Large intestine (tissue), 3 donors: ENCODE measurements around the gene SCIMP. TPM values are rescaled to one million over a fixed set of nuclear protein-coding genes. Genes with fewer than 3 reads are reported as not detected.

Experiments used
- DNase-seq, 2 donors: peaks; one replicate each; pipeline versions ENCODE4 v3.0.0 to v3.0.0-alpha.2; 2013
- H3K27ac ChIP-seq: one replicate; pipeline ENCODE4 v1.5.1; 2013; ENCODE audit warnings: low read length
- H3K27me3 ChIP-seq: 2 replicates; pipeline ENCODE4 v1.6.1; 2013; ENCODE audit warnings: low read length; ENCODE audit not compliant: control insufficient read depth, insufficient read depth
- H3K36me3 ChIP-seq: 2 replicates; pipeline ENCODE4 v1.6.1; 2013; ENCODE audit warnings: low read length; ENCODE audit not compliant: control insufficient read depth, insufficient read depth
- H3K4me1 ChIP-seq: one replicate; pipeline ENCODE4 v1.6.1; 2013; ENCODE audit warnings: low read length; ENCODE audit not compliant: control insufficient read depth, insufficient read depth
- H3K4me3 ChIP-seq: one replicate; pipeline ENCODE4 v1.5.1; 2013; ENCODE audit warnings: low read length
- H3K9me3 ChIP-seq: one replicate; pipeline ENCODE4 v1.6.1; 2013; ENCODE audit warnings: mild to moderate bottlenecking, low read depth, low read length, moderate library complexity; ENCODE audit not compliant: control insufficient read depth
- WGBS: methylation state at CpG from one replicate; pipeline ENCODE4 v1.1.5; 2013; ENCODE audit warnings: low lambda C conversion rate; ENCODE audit not compliant: insufficient coverage; 5-methylcytosine and 5-hydroxymethylcytosine counted together
- polyA plus RNA-seq: library from polyadenylated mRNA; unstranded; fragments of 120-200 nt; gene quantifications from one replicate; pipeline ENCODE4 v1.2.1, GENCODE V29; 2013

Gene SCIMP
- polyA plus RNA-seq, 1 donor, result 4.1 TPM

GRCh38 chr17:5211458-5211857 lies 23.2 kb downstream of the SCIMP start:
- no peak overlapping the region for H3K27ac ChIP-seq
- peaks cover 13% of the 10 kb centered on the region for H3K36me3 ChIP-seq
- no peaks in the 10 kb centered on the region for H3K9me3 ChIP-seq
- no peaks in the 10 kb centered on the region for H3K4me1 ChIP-seq
- no CpG with 5 or more reads among the region's 7 CpGs for WGBS
- DNase-seq, result no peak
- H3K27me3 ChIP-seq, result no peaks in the 10 kb centered on the region
- no peak overlapping the region for H3K4me3 ChIP-seq

- Histone ChIP-seq H3K4me1 (no peaks in the 10 kb centered on the region), H3K27me3 (no peaks in the 10 kb centered on the region), H3K4me3 (no peak overlapping the region), H3K36me3 (peaks cover 12% of the 10 kb centered on the region), H3K9me3 (no peaks in the 10 kb centered on the region), H3K27ac (no peak overlapping the region)
- no peak for DNase-seq
- 93% methylated on average over 3 of the region's 8 CpGs for WGBS
Measured at GRCh38 chr17:5210614-5211252, 23.9 kb downstream of the SCIMP start.

DNA sequence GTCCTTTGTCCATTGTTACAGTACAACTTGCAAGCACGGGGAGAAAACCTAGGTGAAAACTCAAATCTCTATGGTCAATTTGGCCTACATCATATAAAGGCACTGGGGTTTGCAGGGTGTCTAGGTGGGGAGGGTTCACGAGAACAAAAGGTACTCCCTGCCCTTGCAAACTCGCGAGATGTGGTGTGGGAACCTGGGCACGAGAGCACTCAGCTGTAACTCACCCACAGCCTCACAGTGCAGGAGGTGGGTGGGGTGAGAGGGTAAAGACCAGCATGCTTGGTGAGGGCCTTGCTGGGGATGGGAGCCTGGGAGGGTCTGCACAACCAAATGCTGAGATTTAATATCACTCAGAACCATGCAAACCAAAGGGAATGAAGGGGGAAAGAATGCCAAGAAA lies 24.6 kb downstream of the SCIMP start:
- Histone ChIP-seq H3K9me3 (no peaks in the 10 kb centered on the region), H3K27ac (no peak overlapping the region), H3K4me3 (no peak overlapping the region), H3K27me3 (no peaks in the 10 kb centered on the region), H3K4me1 (no peaks in the 10 kb centered on the region), H3K36me3 (peaks cover 9% of the 10 kb centered on the region)
- WGBS, result no CpG with 5 or more reads among the region's 5 CpGs
- DNase-seq, result no peak

DNA sequence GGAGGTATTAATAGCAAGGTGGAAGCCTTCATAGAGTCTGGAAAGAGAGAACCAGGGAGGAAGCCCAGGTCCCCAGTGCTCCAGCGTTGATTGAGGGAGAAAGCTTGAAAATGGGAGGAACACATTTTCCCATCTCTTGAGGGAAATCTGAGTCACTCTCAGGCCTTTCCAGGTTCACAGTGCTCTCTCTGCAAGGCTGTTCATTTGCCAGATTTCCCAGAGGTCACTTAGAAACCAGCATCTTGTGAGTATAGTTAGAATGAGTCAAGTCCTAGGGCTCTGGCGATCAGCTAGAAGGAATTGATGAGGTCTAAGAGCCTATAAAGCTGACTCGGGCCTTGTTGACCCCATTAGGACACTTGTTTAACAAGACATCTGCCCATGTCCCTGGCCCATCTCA lies 25.3 kb downstream of the SCIMP start:
- no peak overlapping the region for H3K4me3 ChIP-seq
- H3K4me1 ChIP-seq, result no peaks in the 10 kb centered on the region
- no peak overlapping the region for H3K27ac ChIP-seq
- WGBS, result no CpG with 5 or more reads among the region's 3 CpGs
- DNase-seq, result no peak
- no peaks in the 10 kb centered on the region for H3K9me3 ChIP-seq
- no peaks in the 10 kb centered on the region for H3K27me3 ChIP-seq
- H3K36me3 ChIP-seq, result peaks cover 7% of the 10 kb centered on the region

DNA sequence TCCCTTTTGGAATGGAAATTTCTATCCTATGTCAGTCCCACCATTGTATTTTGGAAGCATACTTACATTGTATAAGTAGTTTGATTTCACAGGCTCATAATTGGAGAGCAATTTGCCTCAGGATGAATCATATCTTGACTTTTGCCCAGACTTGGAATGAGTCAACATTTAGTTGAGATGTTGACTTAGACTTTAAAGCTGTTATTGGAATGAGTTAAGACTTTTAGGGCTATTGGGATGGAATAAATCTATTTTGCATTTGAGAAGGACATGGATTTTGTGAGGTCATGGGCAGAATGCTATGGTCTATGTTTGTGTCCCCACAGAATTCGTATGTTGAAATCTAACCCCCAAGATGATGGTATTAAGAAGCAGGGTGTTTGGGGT lies 30.8 kb downstream of the SCIMP start:
- Histone ChIP-seq H3K27me3 (no peaks in the 10 kb centered on the region), H3K36me3 (no peaks in the 10 kb centered on the region), H3K27ac (no peak overlapping the region), H3K4me1 (no peaks in the 10 kb centered on the region), H3K4me3 (no peak overlapping the region), H3K9me3 (peaks cover 4% of the 10 kb centered on the region)
- DNase-seq, result no peak
- no CpG with 5 or more reads among the region's 1 CpG for WGBS

DNA sequence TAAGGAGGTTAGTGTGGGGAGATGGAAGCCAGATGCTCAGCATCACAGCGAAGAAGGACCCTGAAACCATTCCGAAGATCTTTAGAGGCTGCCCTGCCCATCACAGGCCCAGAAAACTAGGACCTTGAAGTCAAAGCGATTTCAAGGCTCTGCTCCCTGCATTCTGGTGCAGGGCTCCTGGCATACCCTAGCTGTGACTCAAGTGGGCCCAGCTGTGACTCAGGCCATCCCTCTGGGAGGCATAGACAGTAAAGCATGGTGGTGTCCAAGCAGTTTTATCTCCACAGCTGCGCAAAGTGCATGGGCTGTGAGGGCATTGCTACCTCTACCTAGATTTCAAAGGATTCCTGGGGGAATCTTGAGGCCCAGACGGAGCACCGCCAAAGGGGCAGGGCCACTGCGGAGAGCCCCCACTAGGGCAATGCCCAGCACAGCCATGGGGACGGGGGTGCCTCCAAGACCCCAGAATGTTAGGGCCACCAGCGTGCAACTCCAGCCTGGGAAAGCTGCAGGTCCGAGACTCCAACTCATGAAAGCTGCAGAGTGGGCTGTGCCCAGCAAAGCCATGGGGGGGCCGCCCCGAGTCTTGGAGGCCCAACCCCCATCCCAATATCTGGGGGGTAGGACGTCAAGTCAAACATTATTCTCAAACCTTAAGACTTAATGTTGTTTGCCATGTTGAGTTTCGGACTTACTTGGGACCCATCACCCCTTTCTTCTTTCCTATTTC lies 31.3 kb downstream of the SCIMP start:
- Histone ChIP-seq H3K4me3 (no peak overlapping the region), H3K9me3 (peaks cover 4% of the 10 kb centered on the region), H3K27me3 (no peaks in the 10 kb centered on the region), H3K27ac (no peak overlapping the region), H3K36me3 (no peaks in the 10 kb centered on the region), H3K4me1 (no peaks in the 10 kb centered on the region)
- no peak for DNase-seq
- no CpG with 5 or more reads among the region's 14 CpGs for WGBS

- DNase-seq, result no peak
- H3K4me1 ChIP-seq, result no peaks in the 10 kb centered on the region
- no peaks in the 10 kb centered on the region for H3K36me3 ChIP-seq
- no peak overlapping the region for H3K4me3 ChIP-seq
- no peak overlapping the region for H3K27ac ChIP-seq
- peaks cover 4% of the 10 kb centered on the region for H3K9me3 ChIP-seq
- H3K27me3 ChIP-seq, result no peaks in the 10 kb centered on the region
- no CpG with 5 or more reads among the region's 8 CpGs for WGBS
Measured at GRCh38 chr17:5201011-5201410, 33.6 kb downstream of the SCIMP start.

DNA sequence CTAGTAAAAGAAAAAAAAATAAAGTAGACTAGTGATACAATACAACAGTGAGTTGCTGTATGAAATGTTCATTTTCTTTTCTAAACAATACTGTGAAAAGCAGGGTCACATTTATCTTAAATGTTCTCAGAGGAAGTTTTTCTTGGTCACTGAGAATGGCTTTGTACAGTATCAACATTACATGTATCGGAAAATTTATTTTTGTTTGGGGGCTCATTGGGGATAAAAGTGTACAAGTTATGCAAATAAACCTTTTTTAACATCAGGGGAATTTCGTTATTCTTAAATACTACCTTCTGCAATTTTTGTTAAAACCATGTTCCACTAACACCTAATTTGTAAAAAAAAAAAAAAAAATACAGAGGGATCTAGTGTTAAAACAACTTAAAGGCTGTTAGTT lies 34.3 kb downstream of the SCIMP start:
- no peak for DNase-seq
- H3K27ac ChIP-seq, result no peak overlapping the region
- no peaks in the 10 kb centered on the region for H3K27me3 ChIP-seq
- 20% methylated on average over 1 of the region's 2 CpGs for WGBS
- no peaks in the 10 kb centered on the region for H3K36me3 ChIP-seq
- H3K4me1 ChIP-seq, result no peaks in the 10 kb centered on the region
- H3K9me3 ChIP-seq, result peaks cover 4% of the 10 kb centered on the region
- no peak overlapping the region for H3K4me3 ChIP-seq

GRCh38 chr17:5198472-5198871 lies 36.2 kb downstream of the SCIMP start:
- Histone ChIP-seq H3K36me3 (peaks cover 2% of the 10 kb centered on the region), H3K9me3 (peaks cover under 1% of the 10 kb centered on the region), H3K27me3 (no peaks in the 10 kb centered on the region), H3K4me1 (no peaks in the 10 kb centered on the region), H3K4me3 (no peak overlapping the region), H3K27ac (no peak overlapping the region)
- no CpG with 5 or more reads among the region's 7 CpGs for WGBS
- no peak for DNase-seq

DNA sequence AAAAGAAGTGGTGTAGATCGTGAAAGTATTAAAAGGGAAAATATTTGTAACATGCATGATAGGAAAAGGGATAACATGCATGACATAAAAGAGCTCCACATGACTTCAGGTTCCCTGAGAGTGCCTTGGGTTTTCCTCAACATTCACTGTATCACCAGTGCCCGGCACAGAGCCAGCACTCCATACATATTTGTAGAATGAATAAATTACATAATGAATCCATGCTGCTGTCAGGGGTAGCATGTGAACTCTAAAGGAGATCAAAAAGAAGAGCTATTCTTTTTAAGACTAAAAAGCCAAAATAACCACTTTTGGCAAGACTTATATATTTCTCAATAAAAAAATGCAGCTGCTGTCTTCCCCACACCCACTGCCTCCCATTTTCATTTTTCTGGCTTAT lies 40.3 kb downstream of the SCIMP start:
- WGBS, result no CpG with 5 or more reads among the region's 2 CpGs
- peaks cover 5% of the 10 kb centered on the region for H3K36me3 ChIP-seq
- H3K4me3 ChIP-seq, result no peak overlapping the region
- peaks cover 8% of the 10 kb centered on the region for H3K9me3 ChIP-seq
- peaks cover 6% of the 10 kb centered on the region for H3K4me1 ChIP-seq
- no peaks in the 10 kb centered on the region for H3K27me3 ChIP-seq
- DNase-seq, result no peak
- H3K27ac ChIP-seq, result no peak overlapping the region
